Upper lobe of right lung (tissue), 1 donor: ENCODE data around the gene SIAH2. TPM values are rescaled to one million over a fixed set of nuclear protein-coding genes. Genes with fewer than 3 reads are reported as not detected.

ENCODE experiments used
- ATAC-seq: fragments of 200-7000 bp; cut with Tn5 transposase; one replicate; pipeline ENCODE4 v1.9.1; 2020; ENCODE audit warnings: mild to moderate bottlenecking, moderate library complexity
- DNase-seq: peaks from one replicate; pipeline ENCODE4 v3.0.0-alpha.2; 2020
- H3K27ac ChIP-seq: fragments of 200-600 bp; one replicate; pipeline ENCODE4 v1.8.0; 2022
- H3K27me3 ChIP-seq: fragments of 200-600 bp; one replicate; pipeline ENCODE4 v1.8.0; 2022; ENCODE audit warnings: mild to moderate bottlenecking
- H3K36me3 ChIP-seq: fragments of 200-600 bp; one replicate; pipeline ENCODE4 v1.8.0; 2022
- H3K4me1 ChIP-seq: fragments of 200-600 bp; one replicate; pipeline ENCODE4 v1.8.0; 2022
- H3K4me3 ChIP-seq: fragments of 200-600 bp; one replicate; pipeline ENCODE4 v1.8.0; 2022; ENCODE audit warnings: mild to moderate bottlenecking
- H3K9me3 ChIP-seq: fragments of 200-600 bp; one replicate; pipeline ENCODE4 v1.8.0; 2022
- CTCF ChIP-seq: fragments of 200-600 bp; IDR thresholded peaks from one replicate; pipeline ENCODE4 v1.8.0; 2022; ENCODE audit warnings: antibody characterized with exemption
- intact Hi-C: fragments of 100-400 bp; cut with DNase I; formaldehyde crosslinking; loops from one replicate; pipeline ENCODE4 v1.11.0; 2022
- total RNA-seq: library from RNA; stranded (reverse); fragmentation: NEBNext Ultra II Directional; extraction: Animal tissue kit (Norgen Biotek cat#: 25700); gene quantifications from one replicate; pipeline ENCODE4 v1.2.1, GENCODE V29; 2021
- donor health status: DM: no; HTN: yes; CAD: no; lungs with severe emphysema.

SIAH2 gene
- total RNA-seq, 1 donor from 2014 or later: 16.9 TPM

- Histone ChIP-seq H3K27me3 (no peaks in the 10 kb centered on the region), H3K36me3 (no peaks in the 10 kb centered on the region), H3K27ac (no peak overlapping the region), H3K4me3 (no peak overlapping the region), H3K9me3 (no peaks in the 10 kb centered on the region), H3K4me1 (no peaks in the 10 kb centered on the region)
- DNase-seq (no peak), ATAC-seq (no peak)
- no peak for TF ChIP-seq CTCF
- intact Hi-C loops: no loop called here
Measured at GRCh38 chr3:150697646-150698045, 65.3 kb downstream of the SIAH2 start.

- intact Hi-C loops: no loop called here
- TF ChIP-seq CTCF: no peak
- Histone ChIP-seq H3K9me3 (no peaks in the 10 kb centered on the region), H3K4me1 (no peaks in the 10 kb centered on the region), H3K27ac (no peak overlapping the region), H3K27me3 (no peaks in the 10 kb centered on the region), H3K4me3 (no peak overlapping the region), H3K36me3 (no peaks in the 10 kb centered on the region)
- ATAC-seq (no peak), DNase-seq (no peak)
Measured at GRCh38 chr3:150691414-150692040, 71.4 kb downstream of the SIAH2 start.

Other genes starting within 250 kb of the SIAH2 start
- gene SERP1, start 216.7 kb downstream of the SIAH2 start, total RNA-seq: 132 TPM
- 83.8 TPM for gene EIF2A, start 216.4 kb downstream of the SIAH2 start, total RNA-seq
- gene SELENOT, start 159.8 kb downstream of the SIAH2 start, total RNA-seq: 118 TPM
- not detected for gene ERICH6, start 59.2 kb downstream of the SIAH2 start, total RNA-seq
- not detected for gene MINDY4B, start 142.3 kb upstream of the SIAH2 start, total RNA-seq
- not detected for gene CLRN1, start 209.6 kb upstream of the SIAH2 start, total RNA-seq